Activated CD8-positive, alpha-beta memory T cell treated with anti-CD3 and anti-CD28 coated beads, Interleukin-2, amount 50 U/mL, for 48 hours (primary cell): ENCODE measurements around the gene IL4R.

Experiments
- DNase-seq: peaks from one replicate; pipeline ENCODE4 v3.0.0-alpha.2; 2020

Gene IL4R

DNA sequence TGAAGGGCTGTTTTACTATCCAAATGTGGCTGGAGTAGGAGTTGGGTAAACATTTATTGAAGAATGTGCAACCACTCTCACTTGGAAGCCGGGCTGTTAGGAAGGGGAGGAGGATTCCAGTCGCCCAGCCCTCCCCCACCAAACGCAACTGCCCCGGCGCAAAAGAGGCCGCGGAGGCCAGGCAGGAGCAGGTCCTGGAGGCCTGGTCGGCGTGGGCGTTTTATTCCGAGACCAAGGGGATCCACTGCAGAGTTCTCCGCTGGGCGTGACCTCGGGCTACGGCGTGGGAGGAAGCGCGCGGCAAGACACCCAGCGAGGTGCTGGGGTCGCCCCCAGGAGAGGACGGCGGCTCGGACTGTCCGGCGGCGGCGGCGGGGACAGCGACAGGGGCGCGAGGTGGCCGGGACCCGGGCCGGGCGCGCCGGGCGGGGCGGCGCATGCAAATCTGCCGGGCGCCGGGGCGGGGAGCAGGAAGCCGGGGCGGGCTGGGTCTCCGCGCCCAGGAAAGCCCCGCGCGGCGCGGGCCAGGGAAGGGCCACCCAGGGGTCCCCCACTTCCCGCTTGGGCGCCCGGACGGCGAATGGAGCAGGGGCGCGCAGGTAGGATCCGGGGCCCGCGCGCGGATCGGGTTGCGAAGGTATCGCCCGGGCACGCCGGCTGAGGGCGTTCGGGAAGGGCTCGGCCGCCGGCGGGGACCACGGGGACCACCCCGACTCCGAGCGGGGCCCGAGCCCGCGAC lies at the start of gene IL4R:
TSS of gene IL4R (plus strand) at position 553 of the 739 bp plus-strand sequence. CDS start 26,230 bp downstream, outside the sequence.
- DNase-seq = peak; percentile 91

DNA sequence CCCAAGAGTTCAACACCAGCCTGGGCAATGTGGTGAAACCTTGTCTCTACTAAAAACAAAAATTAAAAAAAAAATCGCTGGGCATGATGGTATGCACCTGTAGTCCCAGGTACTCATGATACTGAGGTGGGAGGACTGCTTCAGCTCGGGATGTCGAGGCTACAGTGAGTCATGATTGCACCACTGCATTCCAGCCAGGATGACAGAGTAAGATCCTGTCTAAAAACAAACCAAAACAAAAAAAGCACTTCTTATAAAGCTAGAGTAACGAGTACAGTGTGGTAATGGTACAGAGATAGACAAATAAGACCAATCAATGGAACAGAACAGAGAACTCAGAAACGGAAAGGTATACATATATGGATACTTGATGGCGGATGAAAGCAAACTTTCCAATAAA lies 49.6 kb upstream of the IL4R start:
- DNase-seq = no peak

DNA sequence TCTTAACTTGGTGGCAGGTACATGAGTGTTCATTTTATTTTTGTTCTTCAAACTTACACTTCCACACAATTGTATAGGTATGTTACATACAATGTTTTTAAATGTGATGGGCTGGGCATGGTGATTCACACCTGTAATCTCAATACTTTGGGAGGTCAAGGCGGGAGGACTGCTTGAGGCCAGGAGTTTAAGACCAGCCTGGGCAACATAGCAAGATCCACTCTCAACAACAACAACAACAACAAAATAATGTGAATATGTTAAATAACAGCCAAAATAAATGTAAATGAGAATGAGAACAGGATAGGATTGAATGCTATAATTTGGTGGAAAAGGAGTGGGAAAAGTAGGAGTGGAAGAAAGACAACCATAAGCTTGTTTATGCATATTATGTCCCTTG lies 47.8 kb upstream of the IL4R start:
- DNase-seq = no peak

DNA sequence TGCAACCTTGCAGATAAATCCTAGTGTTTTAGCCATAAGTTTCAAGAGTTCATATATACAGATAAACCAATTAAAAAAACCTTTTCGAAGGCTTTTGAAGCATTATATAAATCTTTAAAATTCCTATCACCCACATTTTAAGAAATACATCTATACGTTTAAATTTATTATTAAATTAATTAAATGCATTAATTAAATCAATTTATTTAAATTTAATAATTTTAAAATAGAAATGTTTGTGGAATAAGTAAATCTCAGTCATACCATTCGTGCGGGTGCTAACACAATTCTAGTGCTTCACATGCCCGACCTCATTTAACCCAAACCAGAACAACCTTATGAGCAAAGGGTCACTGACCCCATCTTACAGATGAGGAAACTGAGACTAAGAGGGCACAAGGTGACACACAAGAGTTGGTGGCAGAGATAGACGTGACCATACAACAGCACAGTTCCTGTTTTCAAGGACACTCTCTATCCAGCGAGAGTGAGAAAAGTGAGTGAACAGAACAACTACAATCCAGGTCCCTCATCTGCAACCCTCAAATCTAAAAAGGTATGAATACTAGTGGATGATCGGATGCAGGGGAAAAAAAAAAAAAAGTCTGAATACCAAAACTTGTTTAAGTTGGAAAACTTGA lies 46.6 kb upstream of the IL4R start:
- peak; percentile 45 for DNase-seq

DNA sequence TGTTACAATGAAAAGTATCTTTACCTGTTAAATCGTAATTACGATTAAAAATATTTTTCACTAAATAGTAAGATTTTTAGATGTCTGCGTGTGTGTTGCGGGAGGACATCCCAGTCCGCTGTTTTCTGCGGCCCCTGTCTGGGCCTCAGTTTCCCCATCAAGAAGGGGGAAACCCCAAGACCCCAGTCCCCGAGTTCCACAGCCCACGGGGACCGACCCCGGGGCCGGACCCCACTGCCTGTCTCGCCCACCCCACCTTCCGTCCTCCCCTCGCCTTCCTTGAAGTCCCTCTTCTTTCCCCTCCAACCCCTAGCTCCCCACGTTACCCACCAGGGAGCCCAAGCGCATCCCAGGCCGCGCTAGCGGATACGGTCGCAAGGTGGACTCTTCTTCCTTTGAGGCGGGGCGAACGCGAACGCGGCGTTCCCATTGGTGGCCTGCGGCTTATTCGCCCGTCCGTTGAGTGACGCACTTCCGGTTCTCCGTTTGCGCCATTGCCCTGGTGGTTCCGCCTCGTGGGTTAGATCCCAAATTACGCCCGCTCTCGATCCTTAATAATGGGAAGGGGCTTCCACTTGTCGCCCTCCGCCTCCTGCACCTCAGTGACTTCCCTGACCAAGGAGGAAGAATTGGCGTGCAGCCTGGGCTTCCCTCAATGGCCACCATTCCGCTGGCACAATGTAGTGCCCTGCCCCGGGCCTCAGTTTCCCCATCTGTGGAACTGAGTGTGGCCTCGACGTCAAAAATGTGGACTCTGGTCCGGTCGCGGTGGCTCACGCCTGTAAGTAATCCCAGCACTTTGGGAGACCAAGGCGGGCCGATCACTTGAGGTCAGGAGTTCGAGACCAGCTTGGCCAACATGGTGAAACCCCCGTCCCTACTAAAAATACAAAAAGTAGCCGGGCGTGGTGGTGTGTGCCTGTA lies 45.1 kb upstream of the IL4R start, which contains the start of gene NSMCE1:
TSS of gene NSMCE1 (minus strand) at position 397 of the 924 bp plus-strand sequence. CDS start 11,202 bp downstream, outside the sequence.
- DNase-seq = peak; percentile 98

DNA sequence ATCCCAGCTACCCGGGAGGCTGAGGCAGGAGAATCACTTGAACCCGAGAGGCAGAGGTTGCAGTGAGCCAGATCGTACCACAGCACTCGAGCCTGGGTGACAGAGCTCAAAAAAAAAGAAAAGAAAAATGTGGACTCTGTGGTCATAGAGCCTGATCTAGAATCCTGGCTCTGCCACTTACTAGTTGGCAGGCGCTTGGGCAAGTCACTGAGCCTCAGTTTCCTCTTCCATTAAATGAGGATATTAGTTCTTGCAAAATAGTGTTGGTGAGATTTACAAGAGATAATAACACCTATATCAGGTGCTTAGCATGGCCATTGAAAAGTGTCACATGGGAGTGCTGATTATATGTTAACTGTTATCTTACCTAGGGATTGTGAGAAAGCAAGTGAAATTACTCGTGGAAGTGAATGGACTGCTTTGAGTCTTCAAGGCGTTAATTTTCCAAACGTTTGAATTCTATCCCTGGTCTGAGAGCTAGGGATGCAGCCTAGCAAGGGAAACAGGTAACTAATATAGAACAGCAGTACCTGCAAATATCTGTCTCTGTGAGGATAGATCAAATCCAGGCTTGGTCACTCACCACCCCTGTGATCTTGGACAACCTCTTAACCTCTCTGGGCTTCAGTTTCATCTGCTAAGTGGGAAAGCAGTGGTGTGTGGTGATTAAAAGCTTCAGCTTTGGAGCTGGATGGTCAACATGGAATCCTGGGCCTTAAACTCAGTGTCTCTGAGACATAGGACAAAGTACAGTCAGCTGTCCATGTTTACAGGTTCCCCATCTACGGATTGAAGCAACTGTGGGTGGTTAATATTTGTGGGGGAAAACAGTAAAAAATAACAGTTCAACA lies 44.2 kb upstream of the IL4R start:
- DNase-seq = peak; percentile 51

DNA sequence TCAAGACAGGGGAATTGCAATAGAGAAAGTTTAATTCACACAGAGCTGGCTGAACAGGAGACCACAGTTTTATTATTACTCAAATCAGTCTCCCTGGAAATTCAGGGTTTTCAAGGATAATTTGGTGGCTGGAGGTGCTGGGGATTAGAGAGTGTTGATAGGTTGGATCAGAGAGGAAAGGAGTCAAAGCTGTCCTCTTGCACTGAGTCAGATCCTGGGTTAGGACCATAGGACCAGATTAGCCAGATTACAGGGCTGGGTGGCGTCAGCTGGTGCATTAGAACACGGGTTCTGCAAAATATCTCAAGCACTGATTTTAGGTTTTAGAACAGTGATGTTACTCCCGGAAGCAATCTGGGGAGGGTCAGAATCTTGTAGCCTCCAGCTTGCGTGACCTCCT lies 43.4 kb upstream of the IL4R start:
- DNase-seq = peak; percentile 55

DNA sequence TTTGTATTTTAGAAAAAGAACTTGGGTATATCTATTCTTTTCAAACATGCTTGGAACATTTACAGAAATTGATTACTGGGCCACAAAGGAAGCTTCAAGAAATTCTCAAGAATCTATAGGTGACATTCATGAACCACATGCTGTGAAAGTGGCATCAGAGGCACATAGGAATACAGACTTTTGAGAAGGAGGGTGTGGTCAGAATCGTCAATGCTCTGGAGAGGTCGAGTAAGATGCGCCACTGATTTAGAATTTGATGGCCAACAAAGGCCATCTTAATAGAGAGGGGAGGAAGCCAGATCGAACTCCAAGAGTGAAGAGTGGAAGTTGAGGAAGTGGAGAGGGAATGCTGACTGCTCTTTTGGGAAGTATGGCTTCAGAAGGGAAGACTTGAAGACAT lies 41.7 kb upstream of the IL4R start:
- no peak for DNase-seq

DNA sequence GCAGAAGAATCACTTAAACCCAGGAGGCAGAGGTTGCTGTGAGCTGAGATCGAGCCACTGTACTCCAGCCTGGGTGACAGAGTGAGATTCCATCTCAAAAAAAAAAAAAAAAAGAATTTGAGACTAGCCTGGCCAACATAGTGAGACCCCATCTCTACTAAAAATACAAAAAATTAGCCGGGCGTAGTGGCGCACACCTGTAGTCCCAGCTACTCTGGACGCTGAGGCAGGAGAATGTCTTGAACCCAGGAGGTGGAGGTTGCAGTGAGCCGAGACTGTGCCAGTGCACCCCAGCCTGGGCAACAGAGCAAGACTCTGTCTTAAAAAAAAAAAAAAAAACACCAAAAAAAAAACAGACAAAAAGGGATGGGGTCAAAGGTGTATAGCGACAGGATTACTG lies 41.1 kb upstream of the IL4R start:
- peak; percentile 45 for DNase-seq

DNA sequence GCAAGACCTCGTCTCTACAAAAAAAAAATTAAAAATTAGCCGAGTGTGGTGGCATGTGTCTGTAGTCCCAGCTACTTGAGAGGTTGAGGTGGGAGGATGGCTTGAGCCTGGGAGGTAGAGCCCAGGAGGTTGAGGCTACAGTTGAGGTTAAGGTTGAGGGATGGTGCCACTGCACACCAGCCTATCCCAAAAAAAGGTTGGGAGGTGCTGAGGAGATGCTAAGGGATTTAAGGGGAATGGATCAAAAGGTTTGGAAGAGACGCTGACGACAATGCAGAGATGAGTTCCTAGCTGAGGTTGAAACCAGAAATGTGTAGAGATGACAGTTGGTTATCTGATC lies 40.5 kb upstream of the IL4R start:
- DNase-seq = no peak

DNA sequence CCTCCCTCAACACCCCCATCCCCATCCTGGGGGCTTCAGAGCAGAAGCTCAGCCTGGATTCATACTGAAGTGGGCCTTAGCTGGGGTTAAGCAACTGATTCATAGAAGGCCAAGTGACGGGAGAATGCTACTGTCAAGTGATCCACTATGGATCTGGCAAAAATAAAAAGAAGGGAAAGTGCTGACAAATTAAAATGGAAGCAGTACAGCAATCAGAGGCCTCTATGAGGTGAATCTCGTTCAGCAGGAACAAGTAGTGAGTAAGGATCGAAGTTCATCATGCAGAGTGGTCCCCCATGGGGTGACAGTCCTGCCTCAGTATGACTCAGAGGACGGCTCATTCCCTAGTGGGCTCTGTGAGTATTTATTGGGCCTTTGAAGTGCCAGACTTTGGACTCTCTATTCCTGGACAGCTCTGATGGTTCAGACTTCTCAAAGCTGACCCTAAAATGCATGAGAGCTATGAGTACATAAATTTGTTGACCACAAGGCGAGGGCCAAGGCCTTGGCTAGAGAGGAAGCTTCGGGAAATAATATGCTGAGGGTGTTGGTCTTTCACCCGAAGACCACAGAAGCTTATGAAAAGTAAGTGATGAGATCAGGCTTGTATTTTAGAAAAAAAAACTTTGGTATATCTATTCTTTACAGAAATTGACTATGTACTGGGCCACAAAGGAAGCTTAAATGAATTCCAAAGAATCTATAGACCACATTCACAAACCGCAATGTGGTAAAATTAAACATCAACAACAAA lies 39.9 kb upstream of the IL4R start:
- DNase-seq = peak; percentile 73

DNA sequence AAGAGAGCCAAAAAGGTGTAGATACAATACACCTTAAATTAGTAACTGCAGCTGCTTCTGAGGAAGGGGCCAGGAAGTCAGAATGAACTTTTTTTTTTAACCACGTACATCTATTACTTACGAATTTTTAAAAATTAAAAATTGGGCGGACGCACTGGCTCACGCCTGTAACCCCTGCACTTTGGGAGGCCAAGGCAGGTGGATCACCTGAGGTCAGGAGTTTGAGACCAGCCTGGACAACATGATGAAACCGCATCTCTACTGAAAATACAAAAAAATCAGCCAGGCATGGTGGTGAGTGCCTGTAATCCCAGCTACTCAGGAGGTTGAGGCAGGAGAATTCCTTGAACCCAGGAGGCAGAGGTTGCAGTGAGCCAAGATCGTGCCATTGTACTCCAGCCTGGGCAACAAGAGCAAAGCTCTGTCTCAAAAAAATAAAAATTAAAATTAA lies 39.3 kb upstream of the IL4R start:
- peak; percentile 59 for DNase-seq

DNA sequence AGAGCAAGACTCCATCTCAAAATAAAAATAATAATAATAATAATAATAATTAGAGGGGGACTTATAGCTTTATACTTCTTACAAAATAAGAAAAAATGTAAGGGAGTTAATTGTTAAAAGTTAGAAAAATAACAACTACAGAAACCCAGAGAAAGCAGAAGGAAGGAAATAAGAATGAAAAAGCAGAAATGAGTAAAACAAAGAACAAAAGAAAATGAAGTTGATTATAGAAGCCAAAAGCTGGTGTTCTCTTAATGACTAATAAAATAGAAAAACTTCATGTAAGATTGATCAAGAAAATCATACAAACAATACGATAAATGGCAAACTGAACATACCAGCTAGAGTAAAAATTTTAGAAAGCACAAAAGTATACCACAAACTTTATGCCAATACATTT lies 38.4 kb upstream of the IL4R start:
- no peak for DNase-seq

DNA sequence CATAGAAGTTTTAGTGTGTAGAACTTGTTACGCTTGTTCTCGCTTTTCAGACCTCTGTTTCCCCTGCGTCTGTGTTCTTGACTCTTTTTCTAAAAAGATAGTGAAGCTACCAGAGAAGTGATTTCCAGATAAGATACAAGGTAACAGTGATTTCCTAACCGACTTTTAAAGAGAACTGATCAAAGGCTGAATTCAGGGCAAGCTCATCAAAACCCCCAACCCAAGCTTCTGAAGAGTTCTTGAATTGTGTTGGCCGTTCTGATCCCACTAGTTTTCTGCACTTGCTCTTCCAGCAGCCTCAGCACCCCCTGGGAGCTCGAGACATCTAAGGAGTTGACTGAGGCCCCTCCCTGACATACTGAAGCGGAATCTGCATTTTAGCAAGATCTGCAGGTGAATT lies 32.5 kb upstream of the IL4R start:
- peak; percentile 50 for DNase-seq

DNA sequence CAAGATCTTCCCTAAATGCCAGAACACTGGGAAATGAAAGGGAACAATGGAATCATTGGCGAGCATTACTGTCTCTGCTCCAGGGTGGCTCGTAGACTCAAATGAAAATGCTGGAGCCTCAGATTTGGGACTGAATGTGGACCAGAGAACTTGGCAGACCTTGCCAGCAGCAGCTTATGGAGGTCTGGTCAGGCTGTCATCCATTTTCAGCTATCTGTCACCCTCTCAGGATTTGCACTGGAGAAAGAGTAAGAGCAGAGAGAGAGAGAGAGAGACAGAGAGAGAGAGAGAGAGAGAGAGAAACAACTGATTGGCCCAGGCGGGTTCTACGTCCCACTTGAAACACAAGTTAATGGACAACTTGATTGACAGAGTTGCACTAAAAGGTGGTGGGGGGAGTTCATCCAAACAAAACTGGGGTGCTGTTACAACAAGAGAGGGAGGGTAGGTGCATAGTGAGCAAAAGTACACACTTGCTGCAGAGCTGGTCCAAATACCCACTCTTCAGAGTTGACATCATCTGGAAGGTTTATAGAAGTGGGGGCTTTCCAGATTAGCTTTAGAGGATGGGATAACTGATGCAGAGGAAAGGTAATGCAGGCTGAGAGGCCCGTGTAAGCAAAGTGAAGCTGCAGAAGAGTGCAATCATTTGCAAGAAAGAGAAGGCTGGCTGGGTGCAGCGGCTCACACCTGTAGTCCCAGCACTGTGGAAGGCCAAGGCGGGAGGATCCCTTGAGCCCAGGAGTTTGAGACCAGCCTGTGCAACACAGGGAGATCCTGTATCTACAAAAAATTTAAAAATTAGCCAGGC lies 28.7 kb upstream of the IL4R start:
- DNase-seq = peak; percentile 53

DNA sequence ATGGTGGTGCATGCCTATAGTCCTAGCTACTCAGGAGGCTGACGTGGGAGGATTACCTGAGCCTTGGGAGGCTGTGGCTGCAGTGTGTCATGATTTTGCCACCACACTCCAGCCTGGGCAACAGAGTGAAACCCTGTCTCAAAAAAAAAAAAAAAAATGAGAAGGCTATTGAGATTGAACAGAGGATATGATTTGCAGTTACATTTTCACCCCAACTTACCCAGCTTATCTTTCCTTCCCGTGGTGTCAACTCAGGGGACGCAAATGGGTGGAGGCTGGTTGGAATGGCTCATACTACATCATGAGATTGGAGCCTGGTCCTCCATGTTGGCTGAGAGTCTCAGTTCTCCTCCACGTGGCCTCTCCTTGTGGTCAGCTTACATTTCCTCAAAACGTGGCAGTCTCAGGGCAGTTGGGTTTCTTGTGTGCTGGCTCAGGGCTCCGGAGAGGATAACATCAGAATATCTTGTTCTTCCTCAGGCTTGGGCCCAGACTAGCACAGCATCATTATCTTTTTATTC lies 28.0 kb upstream of the IL4R start:
- DNase-seq = peak; percentile 56

DNA sequence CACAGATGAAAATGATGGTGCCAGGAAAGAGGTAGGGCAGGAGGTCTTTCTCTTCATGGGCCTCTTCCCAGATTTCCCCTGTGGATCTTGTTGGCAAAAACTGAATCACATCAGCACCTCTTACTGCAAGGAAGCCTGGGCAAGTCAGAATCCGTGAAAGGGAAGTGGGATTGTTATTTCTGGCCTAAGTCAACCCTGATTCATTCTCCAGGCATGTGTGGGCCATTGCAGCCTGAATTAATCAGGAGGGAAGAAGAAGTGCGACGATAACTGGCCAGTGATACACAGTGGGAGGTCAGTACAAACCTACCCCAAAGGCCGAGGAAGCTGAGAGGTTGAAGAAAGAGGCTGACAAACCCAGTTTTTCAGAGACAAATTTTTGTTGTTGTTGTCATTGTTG lies 27.3 kb upstream of the IL4R start:
- DNase-seq = peak; percentile 26

DNA sequence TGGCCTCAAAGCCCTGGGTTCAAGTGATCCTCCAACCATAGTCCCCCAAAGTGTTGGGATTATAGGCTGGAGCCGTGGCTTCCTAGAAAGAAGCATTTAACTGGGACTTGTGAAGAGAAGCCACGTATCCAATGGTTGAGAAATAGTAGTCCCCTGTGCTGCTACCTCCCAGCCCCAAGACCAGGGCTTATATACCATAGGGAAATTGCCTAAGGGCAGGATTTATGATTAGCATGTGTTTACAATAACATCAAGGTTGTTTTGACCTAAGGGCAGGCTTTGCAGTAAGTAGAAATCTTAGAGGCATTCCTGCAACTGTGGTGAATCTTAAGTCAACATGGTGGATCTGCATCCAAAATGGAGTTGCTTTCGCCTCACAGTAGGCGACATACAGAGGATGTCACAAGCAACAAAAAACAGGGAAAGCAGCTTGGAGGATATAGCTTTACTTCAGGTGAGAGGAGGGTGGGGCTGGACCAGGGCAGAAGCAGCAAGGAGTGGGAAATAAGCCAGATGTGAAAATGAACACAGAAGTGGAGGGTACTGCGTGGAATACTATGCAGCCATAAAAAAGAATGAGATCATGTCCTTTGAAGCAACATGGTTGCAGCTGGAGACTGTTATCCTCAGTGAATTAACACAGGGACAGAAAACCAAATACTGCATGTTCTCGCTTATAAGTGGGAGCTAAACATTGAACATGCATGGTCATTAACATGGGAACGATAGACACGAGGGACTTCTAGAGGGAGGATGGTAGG lies 26.5 kb upstream of the IL4R start:
- DNase-seq = peak; percentile 8

DNA sequence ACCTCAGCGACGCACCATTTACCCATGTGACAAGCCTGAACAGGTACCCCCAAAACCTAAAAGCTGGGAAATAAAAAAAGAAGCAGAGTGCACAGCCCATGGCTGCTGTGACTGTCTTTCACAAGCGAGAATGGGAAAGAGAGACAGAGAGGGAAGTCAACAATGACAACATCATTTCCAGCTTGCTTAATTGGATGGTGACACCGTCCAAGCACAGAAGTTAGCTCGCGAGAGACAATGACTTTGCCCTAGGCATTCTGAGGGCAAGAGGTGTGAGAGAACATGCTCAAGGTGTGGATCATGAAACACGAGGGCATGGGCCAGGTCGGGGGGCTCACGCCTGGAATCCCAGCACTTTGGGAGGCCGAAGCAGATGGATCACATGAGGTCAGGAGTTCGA lies 25.9 kb upstream of the IL4R start:
- DNase-seq = peak; percentile 33

DNA sequence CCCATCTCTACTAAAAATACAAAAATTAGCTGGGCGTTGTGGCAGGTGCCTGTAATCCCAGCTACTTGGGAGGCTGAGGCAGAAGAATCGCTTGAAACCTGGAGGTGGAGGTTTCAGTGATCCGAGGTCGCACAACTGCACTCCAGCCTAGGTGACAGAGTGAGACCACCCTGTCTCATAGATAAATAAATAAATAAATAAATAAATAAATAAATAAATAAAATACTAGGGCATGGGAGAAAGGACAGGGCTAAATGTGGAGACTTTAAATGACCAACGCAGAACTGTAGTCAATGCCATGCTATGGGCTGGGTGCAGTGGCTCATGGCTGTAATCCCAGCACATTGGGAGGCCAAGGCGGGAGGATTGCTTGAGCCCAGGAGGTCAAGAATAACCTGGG lies 25.5 kb upstream of the IL4R start:
- DNase-seq = peak; percentile 13
